ENCODE measurements around the gene BANK1. TPM values are rescaled to one million over a fixed set of nuclear protein-coding genes. Genes with fewer than 3 reads are reported as not detected.

The BANK1 gene
- total and polyA plus RNA-seq, 12 donors = 1.5 to 10.3 (median 5.1) TPM

DNA sequence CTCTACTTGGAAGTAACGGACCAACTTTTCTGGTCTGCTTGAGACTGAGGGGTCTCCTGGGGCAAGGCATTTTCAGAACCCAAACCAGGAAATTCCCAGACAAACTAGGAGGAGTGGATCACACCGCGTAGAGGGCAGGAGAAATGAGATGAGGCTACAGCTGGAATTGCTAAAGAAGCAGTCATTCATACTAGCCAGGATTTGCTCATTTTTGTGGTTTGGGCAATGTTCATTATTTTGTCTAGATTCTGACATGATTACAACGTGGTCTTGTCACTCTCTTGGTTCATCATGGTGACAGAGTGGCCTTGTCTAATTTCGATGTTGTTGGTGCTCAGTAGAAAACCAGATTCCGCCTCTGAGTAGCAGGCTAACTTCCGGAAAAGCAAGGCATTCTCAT, 63.2 kb downstream of the BANK1 start:
- no peak for TF ChIP-seq CTCF (IDR thresholded peaks at IDR 0.05)
- no peak for TF ChIP-seq POLR2A (IDR thresholded peaks at IDR 0.05)
- no peak overlapping the region for H3K4me3 ChIP-seq
- intact Hi-C loops (cut with DNase I) = no loop called here
- WGBS, 4 donors = 81 to 87% (median 84%) methylated on average over 7 of the region's 7 CpGs
- DNase-seq = no peak
- H3K27ac ChIP-seq = no peak overlapping the region
- H3K9me3 ChIP-seq (replicated peaks in 1 of 3) = no peaks in the 10 kb centered on the region
- no peaks in the 10 kb centered on the region for H3K36me3 ChIP-seq (replicated peaks in 1 of 2)
- H3K4me1 ChIP-seq (replicated peaks in 1 of 2) = no peaks in the 10 kb centered on the region
- H3K27me3 ChIP-seq = no peaks in the 10 kb centered on the region

DNA sequence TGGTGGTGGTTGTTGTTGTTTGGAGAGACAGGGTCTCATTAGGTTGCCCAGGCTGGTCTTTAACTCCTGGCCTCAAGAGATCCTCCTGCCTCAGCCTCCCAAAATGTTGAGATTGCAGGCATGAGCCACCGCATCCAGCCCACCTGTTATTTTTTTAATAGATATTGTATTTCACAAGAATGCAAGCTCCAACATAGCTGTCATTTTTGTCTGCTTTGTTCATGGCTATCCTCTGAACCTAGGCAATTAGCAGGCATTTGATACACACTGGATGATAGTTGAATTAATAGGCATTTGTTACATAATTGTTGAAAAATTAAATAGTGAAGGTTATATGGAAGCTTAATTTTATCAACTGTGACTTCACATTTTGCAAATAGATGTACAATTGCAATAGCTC, 64.7 kb downstream of the BANK1 start:
- no peak for DNase-seq
- 96 to 100% (median 98%) methylated on average over 1 of the region's 1 CpG for WGBS, 4 donors
- Histone ChIP-seq H3K36me3 (replicated peaks in 1 of 2) (no peaks in the 10 kb centered on the region), H3K4me1 (replicated peaks in 1 of 2) (no peaks in the 10 kb centered on the region), H3K9me3 (replicated peaks in 1 of 3) (no peaks in the 10 kb centered on the region), H3K4me3 (no peak overlapping the region), H3K27me3 (no peaks in the 10 kb centered on the region), H3K27ac (no peak overlapping the region)
- intact Hi-C loops (cut with DNase I) = no loop called here
- TF ChIP-seq CTCF (IDR thresholded peaks at IDR 0.05) (no peak), POLR2A (IDR thresholded peaks at IDR 0.05) (no peak)

DNA sequence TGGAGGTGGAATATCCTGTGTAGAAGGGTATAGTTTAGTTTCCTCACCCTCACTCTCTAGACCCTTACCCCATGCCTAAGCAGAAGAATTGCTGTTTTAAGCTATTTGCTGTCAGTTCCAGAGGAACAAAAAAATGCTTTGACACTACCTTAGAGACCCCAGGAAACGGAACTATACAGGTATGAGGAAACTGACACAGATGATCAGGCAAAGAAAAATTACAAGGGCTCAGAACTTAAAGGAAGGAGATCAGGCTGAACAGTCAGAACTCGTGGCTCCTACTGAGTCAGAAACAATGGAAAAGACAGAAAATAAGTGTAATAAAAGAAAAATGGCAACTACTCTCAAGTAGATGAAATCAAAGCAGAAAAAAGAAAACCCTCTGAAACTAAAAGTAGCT, 65.6 kb downstream of the BANK1 start:
- Histone ChIP-seq H3K27me3 (no peaks in the 10 kb centered on the region), H3K4me1 (replicated peaks in 1 of 2) (no peaks in the 10 kb centered on the region), H3K9me3 (replicated peaks in 1 of 3) (no peaks in the 10 kb centered on the region), H3K4me3 (no peak overlapping the region), H3K36me3 (replicated peaks in 1 of 2) (no peaks in the 10 kb centered on the region), H3K27ac (no peak overlapping the region)
- WGBS, 4 donors = 77 to 88% (median 82%) methylated on average over 2 of the region's 2 CpGs
- intact Hi-C loops (cut with DNase I) = no loop called here
- no peak for DNase-seq
- no peak for TF ChIP-seq CTCF (IDR thresholded peaks at IDR 0.05)
- no peak for TF ChIP-seq POLR2A (IDR thresholded peaks at IDR 0.05)

GRCh38 chr4:101857176-101857575, 66.6 kb downstream of the BANK1 start:
- TF ChIP-seq POLR2A (IDR thresholded peaks at IDR 0.05) = no peak
- no peak for TF ChIP-seq CTCF (IDR thresholded peaks at IDR 0.05)
- DNase-seq = no peak
- H3K9me3 ChIP-seq (replicated peaks in 1 of 3) = no peaks in the 10 kb centered on the region
- H3K4me3 ChIP-seq = no peak overlapping the region
- no peaks in the 10 kb centered on the region for H3K4me1 ChIP-seq (replicated peaks in 1 of 2)
- intact Hi-C loops (cut with DNase I) = no loop called here
- 93 to 97% (median 95%) methylated on average over 2 of the region's 2 CpGs for WGBS, 4 donors
- H3K27me3 ChIP-seq = no peaks in the 10 kb centered on the region
- no peaks in the 10 kb centered on the region for H3K36me3 ChIP-seq (replicated peaks in 1 of 2)
- H3K27ac ChIP-seq = no peak overlapping the region
